ENCODE results near the gene AKNAD1.
"Not testable (repeated sequence)": the region's sequence is repeated elsewhere in the genome, so short reads cannot be mapped to it uniquely, and the experiment has no call there.

The AKNAD1 gene

GRCh38 chr1:108856994-108857393, at the start of gene AKNAD1:
Gene AKNAD1 (minus strand): TSS chr1:108857094. CDS start chr1:108852664, 4,430 bp downstream.
- H3K27me3 ChIP-seq (ENCODE audit: low read depth, low read length): no peaks in the 10 kb centered on the region
- no peaks in the 10 kb centered on the region for H3K36me3 ChIP-seq (ENCODE audit: control insufficient read depth in 1 of 2, insufficient read depth in 2 of 2, low read length in 2 of 2)
- no peak within 1 kb of the TSS for H3K27ac ChIP-seq (ENCODE audit: low read length)
- no peak within 1 kb of the TSS for H3K4me3 ChIP-seq (ENCODE audit: low read depth in 1 of 2, low read length in 2 of 2)
- H3K4me1 ChIP-seq (ENCODE audit: control insufficient read depth in 1 of 2, insufficient read depth in 2 of 2, low read length in 2 of 2): no peaks in the 10 kb centered on the region
- no peaks in the 10 kb centered on the region for H3K9me3 ChIP-seq (ENCODE audit: control insufficient read depth in 1 of 2, low read length in 2 of 2)

GRCh38 chr1:108901106-108901505, 44.2 kb upstream of the AKNAD1 start:
- H3K36me3 ChIP-seq (ENCODE audit: control insufficient read depth in 1 of 2, insufficient read depth in 2 of 2, low read length in 2 of 2): peaks cover 12 to 17% of the 10 kb centered on the region in 2 donors
- H3K27me3 ChIP-seq (ENCODE audit: low read depth, low read length): no peaks in the 10 kb centered on the region
- peaks cover 3 to 7% of the 10 kb centered on the region in 2 donors for H3K4me1 ChIP-seq (ENCODE audit: control insufficient read depth in 1 of 2, insufficient read depth in 2 of 2, low read length in 2 of 2)
- no peak overlapping the region for H3K27ac ChIP-seq (ENCODE audit: low read length)
- H3K4me3 ChIP-seq (ENCODE audit: low read depth in 1 of 2, low read length in 2 of 2): no peak overlapping the region
- no peaks in the 10 kb centered on the region for H3K9me3 ChIP-seq (ENCODE audit: control insufficient read depth in 1 of 2, low read length in 2 of 2)

- Histone ChIP-seq H3K27me3 (ENCODE audit: low read depth, low read length) (no peaks in the 10 kb centered on the region), H3K36me3 (ENCODE audit: control insufficient read depth in 1 of 2, insufficient read depth in 2 of 2, low read length in 2 of 2) (peaks cover 6 to 12% of the 10 kb centered on the region in 2 donors), H3K4me1 (ENCODE audit: control insufficient read depth in 1 of 2, insufficient read depth in 2 of 2, low read length in 2 of 2) (peaks cover 3 to 7% of the 10 kb centered on the region in 2 donors), H3K27ac (ENCODE audit: low read length) (no peak overlapping the region), H3K9me3 (ENCODE audit: control insufficient read depth in 1 of 2, low read length in 2 of 2) (no peaks in the 10 kb centered on the region), H3K4me3 (ENCODE audit: low read depth in 1 of 2, low read length in 2 of 2) (no peak overlapping the region)
Observed at GRCh38 chr1:108897865-108898720, 41.2 kb upstream of the AKNAD1 start.

- no peak overlapping the region for H3K4me3 ChIP-seq (ENCODE audit: low read depth in 1 of 2, low read length in 2 of 2)
- H3K4me1 ChIP-seq (ENCODE audit: control insufficient read depth in 1 of 2, insufficient read depth in 2 of 2, low read length in 2 of 2): peaks cover 3 to 7% of the 10 kb centered on the region in 2 donors
- H3K9me3 ChIP-seq (ENCODE audit: control insufficient read depth in 1 of 2, low read length in 2 of 2): no peaks in the 10 kb centered on the region
- no peaks in the 10 kb centered on the region for H3K27me3 ChIP-seq (ENCODE audit: low read depth, low read length)
- H3K36me3 ChIP-seq (ENCODE audit: control insufficient read depth in 1 of 2, insufficient read depth in 2 of 2, low read length in 2 of 2): peaks cover 3 to 9% of the 10 kb centered on the region in 2 donors
- peak overlapping the region; percentile 59 for H3K27ac ChIP-seq (ENCODE audit: low read length)
Observed at GRCh38 chr1:108896146-108897145, 39.6 kb upstream of the AKNAD1 start.

- no peaks in the 10 kb centered on the region for H3K27me3 ChIP-seq (ENCODE audit: low read depth, low read length)
- H3K27ac ChIP-seq (ENCODE audit: low read length): no peak overlapping the region
- no peaks in the 10 kb centered on the region for H3K36me3 ChIP-seq (ENCODE audit: control insufficient read depth in 1 of 2, insufficient read depth in 2 of 2, low read length in 2 of 2)
- no peaks in the 10 kb centered on the region for H3K9me3 ChIP-seq (ENCODE audit: control insufficient read depth in 1 of 2, low read length in 2 of 2)
- H3K4me3 ChIP-seq (ENCODE audit: low read depth in 1 of 2, low read length in 2 of 2): no peak overlapping the region
- H3K4me1 ChIP-seq (ENCODE audit: control insufficient read depth in 1 of 2, insufficient read depth in 2 of 2, low read length in 2 of 2): peaks cover 3 to 19% of the 10 kb centered on the region in 2 donors
Observed at GRCh38 chr1:108893141-108893530, 36.2 kb upstream of the AKNAD1 start.

GRCh38 chr1:108892356-108893140, 35.7 kb upstream of the AKNAD1 start:
- Histone ChIP-seq H3K4me1 (ENCODE audit: control insufficient read depth in 1 of 2, insufficient read depth in 2 of 2, low read length in 2 of 2) (peaks cover 0 to 16% of the 10 kb centered on the region in 2 donors), H3K27me3 (ENCODE audit: low read depth, low read length) (no peaks in the 10 kb centered on the region), H3K36me3 (ENCODE audit: control insufficient read depth in 1 of 2, insufficient read depth in 2 of 2, low read length in 2 of 2) (peaks cover 0 to under 1% of the 10 kb centered on the region in 2 donors), H3K27ac (ENCODE audit: low read length) (no peak overlapping the region), H3K9me3 (ENCODE audit: control insufficient read depth in 1 of 2, low read length in 2 of 2) (no peaks in the 10 kb centered on the region), H3K4me3 (ENCODE audit: low read depth in 1 of 2, low read length in 2 of 2) (no peak overlapping the region)

GRCh38 chr1:108889706-108890384, 33.0 kb upstream of the AKNAD1 start:
- Histone ChIP-seq H3K4me1 (ENCODE audit: control insufficient read depth in 1 of 2, insufficient read depth in 2 of 2, low read length in 2 of 2) (peaks cover 0 to 15% of the 10 kb centered on the region in 2 donors), H3K27me3 (ENCODE audit: low read depth, low read length) (no peaks in the 10 kb centered on the region), H3K4me3 (ENCODE audit: low read depth in 1 of 2, low read length in 2 of 2) (no peak overlapping the region), H3K36me3 (ENCODE audit: control insufficient read depth in 1 of 2, insufficient read depth in 2 of 2, low read length in 2 of 2) (peaks cover 0 to 4% of the 10 kb centered on the region in 2 donors), H3K9me3 (ENCODE audit: control insufficient read depth in 1 of 2, low read length in 2 of 2) (no peaks in the 10 kb centered on the region), H3K27ac (ENCODE audit: low read length) (no peak overlapping the region)

GRCh38 chr1:108889006-108889645, 32.2 kb upstream of the AKNAD1 start:
- H3K27ac ChIP-seq (ENCODE audit: low read length); H3K36me3 ChIP-seq (ENCODE audit: control insufficient read depth in 1 of 2, insufficient read depth in 2 of 2, low read length in 2 of 2); H3K27me3 ChIP-seq (ENCODE audit: low read depth, low read length); H3K4me3 ChIP-seq (ENCODE audit: low read depth in 1 of 2, low read length in 2 of 2); H3K9me3 ChIP-seq (ENCODE audit: control insufficient read depth in 1 of 2, low read length in 2 of 2): not testable (repeated sequence)
- H3K4me1 ChIP-seq (ENCODE audit: control insufficient read depth in 1 of 2, insufficient read depth in 2 of 2, low read length in 2 of 2): peaks cover 0 to 15% of the 10 kb centered on the region in 2 donors

- Histone ChIP-seq H3K4me3 (ENCODE audit: low read depth in 1 of 2, low read length in 2 of 2) (no peak overlapping the region), H3K4me1 (ENCODE audit: control insufficient read depth in 1 of 2, insufficient read depth in 2 of 2, low read length in 2 of 2) (peaks cover 0 to 15% of the 10 kb centered on the region in 2 donors), H3K9me3 (ENCODE audit: control insufficient read depth in 1 of 2, low read length in 2 of 2) (no peaks in the 10 kb centered on the region), H3K27ac (ENCODE audit: low read length) (no peak overlapping the region), H3K27me3 (ENCODE audit: low read depth, low read length) (no peaks in the 10 kb centered on the region), H3K36me3 (ENCODE audit: control insufficient read depth in 1 of 2, insufficient read depth in 2 of 2, low read length in 2 of 2) (peaks cover 0 to 4% of the 10 kb centered on the region in 2 donors)
Observed at GRCh38 chr1:108886292-108886691, 29.4 kb upstream of the AKNAD1 start.

- H3K36me3 ChIP-seq (ENCODE audit: control insufficient read depth in 1 of 2, insufficient read depth in 2 of 2, low read length in 2 of 2): peaks cover 0 to 4% of the 10 kb centered on the region in 2 donors
- H3K4me1 ChIP-seq (ENCODE audit: control insufficient read depth in 1 of 2, insufficient read depth in 2 of 2, low read length in 2 of 2): peaks cover 0 to 17% of the 10 kb centered on the region in 2 donors
- no peaks in the 10 kb centered on the region for H3K27me3 ChIP-seq (ENCODE audit: low read depth, low read length)
- H3K27ac ChIP-seq (ENCODE audit: low read length): no peak overlapping the region
- no peak overlapping the region for H3K4me3 ChIP-seq (ENCODE audit: low read depth in 1 of 2, low read length in 2 of 2)
- no peaks in the 10 kb centered on the region for H3K9me3 ChIP-seq (ENCODE audit: control insufficient read depth in 1 of 2, low read length in 2 of 2)
Observed at GRCh38 chr1:108884968-108885367, 28.1 kb upstream of the AKNAD1 start.

Measured in muscle layer of duodenum (tissue), 2 donors.